B cell (primary cell): ENCODE data around the gene YIPF7.

Source experiments
- EZH2 ChIP-seq: IDR thresholded peaks from 2 replicates; pipeline ENCODE4 v1.6.1; 2012; ENCODE audit warnings: borderline replicate concordance, low read depth, mild to moderate bottlenecking, moderate library complexity, low read length; ENCODE audit not compliant: insufficient read depth, poor library complexity, severe bottlenecking
- TF ChIP-seq, protein P1 (sequence below): fragments of 200-600 bp; IDR thresholded peaks from one replicate; pipeline ENCODE4 v1.8.0; 2022; ENCODE audit warnings: antibody characterized with exemption, mild to moderate bottlenecking

DNA sequence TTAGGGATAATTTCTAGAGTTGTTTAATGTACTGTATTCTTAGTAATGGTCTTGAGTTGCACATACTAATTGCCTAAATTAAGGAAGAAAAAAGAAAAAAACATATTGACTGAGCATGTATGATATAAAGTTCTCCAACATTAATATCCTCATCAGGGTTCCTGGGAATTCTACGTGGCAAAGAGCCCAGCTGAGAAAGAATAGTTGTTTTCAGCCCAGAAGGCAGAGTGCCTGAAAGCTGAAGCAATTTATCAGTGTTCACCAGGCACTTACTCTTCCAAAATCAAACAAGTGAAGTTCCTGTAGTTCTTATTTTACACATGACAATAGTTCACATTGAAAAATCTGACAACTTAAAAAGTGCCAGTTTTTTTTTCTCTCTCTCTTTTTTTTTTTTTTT lies 27.7 kb downstream of the YIPF7 start:
- TF ChIP-seq, protein P1, sequence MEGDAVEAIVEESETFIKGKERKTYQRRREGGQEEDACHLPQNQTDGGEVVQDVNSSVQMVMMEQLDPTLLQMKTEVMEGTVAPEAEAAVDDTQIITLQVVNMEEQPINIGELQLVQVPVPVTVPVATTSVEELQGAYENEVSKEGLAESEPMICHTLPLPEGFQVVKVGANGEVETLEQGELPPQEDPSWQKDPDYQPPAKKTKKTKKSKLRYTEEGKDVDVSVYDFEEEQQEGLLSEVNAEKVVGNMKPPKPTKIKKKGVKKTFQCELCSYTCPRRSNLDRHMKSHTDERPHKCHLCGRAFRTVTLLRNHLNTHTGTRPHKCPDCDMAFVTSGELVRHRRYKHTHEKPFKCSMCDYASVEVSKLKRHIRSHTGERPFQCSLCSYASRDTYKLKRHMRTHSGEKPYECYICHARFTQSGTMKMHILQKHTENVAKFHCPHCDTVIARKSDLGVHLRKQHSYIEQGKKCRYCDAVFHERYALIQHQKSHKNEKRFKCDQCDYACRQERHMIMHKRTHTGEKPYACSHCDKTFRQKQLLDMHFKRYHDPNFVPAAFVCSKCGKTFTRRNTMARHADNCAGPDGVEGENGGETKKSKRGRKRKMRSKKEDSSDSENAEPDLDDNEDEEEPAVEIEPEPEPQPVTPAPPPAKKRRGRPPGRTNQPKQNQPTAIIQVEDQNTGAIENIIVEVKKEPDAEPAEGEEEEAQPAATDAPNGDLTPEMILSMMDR: no peak
- TF ChIP-seq EZH2: no peak
